GM21526 (cell line): ENCODE measurements around the gene MAP3K3.
A peak's percentile ranks its signal among the peaks of the same experiment; 100 is the strongest.

ENCODE experiments used
- ATAC-seq: cut with Tn5 transposase; IDR thresholded peaks from one replicate; pipeline ENCODE4 v1.9.1; 2021; ENCODE audit warnings: moderate library complexity; ENCODE audit not compliant: unreplicated experiment, low FRiP score

The MAP3K3 gene

DNA sequence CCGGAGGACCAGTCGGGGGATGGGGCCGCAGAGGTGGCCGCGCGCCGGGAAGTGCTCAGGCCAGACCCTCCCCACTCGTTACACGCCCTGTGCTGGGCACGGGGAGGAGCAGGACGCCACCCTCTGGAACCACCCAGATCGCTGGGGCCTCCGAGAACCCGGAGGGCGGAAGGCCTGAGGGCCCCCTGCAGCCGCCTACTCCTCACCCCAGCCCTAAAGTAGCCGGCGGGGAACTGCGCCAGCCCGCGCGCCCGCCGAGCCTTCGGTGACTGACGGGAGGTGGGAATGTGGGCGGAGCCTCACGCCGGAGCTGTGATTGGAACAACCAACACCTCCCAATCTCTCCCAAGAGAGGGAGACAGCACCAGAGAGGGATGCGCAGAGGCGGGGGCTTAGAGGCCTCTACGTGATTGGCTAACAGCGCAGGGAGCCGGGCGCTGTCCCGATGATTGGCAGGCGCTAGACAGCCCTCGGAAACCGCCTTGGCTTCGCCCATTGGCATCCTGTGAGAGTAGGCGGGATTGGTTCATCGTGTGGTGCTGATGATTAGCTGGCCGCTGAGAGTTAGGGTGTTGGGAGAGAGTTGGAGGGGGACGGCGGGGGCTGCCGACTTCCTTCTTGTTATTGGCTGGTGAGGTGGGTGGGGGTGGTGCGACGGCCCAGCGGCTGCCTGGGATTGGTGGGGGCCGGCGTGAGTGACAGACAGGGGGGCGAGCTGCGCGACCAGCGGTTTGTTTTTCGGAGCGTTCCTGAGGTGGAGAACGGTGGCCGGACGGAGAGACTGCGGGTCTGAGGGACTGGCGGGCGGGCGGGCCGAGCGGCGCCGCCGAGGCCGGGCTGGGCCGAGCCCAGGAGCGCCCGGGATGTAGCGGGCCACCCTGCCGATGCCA lies at the start of gene MAP3K3:
MAP3K3 (plus strand) TSS at position 734 of the 890 bp plus-strand sequence. CDS start 343 bp downstream, outside the sequence.
- peak; percentile 89 for ATAC-seq

DNA sequence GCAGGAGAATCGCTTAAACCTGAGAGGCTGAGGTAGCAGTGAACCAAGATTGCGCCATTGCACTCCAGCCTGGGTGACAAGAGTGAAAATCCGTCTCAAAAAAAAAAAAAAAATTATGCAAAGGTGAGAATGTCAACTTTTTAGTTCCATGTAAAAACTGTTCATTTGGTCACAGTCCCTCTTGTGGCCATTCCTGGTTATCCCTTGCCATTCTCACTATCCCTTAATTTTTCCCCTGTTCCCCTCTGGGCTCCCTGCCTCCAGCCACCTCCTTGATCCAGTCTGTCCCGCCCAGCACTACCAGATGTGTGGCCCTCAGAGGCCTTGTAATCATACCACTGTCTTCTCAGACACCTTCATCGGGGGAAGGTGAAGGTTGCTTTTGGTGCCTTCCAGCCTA lies 48.6 kb upstream of the MAP3K3 start:
- no peak for ATAC-seq

DNA sequence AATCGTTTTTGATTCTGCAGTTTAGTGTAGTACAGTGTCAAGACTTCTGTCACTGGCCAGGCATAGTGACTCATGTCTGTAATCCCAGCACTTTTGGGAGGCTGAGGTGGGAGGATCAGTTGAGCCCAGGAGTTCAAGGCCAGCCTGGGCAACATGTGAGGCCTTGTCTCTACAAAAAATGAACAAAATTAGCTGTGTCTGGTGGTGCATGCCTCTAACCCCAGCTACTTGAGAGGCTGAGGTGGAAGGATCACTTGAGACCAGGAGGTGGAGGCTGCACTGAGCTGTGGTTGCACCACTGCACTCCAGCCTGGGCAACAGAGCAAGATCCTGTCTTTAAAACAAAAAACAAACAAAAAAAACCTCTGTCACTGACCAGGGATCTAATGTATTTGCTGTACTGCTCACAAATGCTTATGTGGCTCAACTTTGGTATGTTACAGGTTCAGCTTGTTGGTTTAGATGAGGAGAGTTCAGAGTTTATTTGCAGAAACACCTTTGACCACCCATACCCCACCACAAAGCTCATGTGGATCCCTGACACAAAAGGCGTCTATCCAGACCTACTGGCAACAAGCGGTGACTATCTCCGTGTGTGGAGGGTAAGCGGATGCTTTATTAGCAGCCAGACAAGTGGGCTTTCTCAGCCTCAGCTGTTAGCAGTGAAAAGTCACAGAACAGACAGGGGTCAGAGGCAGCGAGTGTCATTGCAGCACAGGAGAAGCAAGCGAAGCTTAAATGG lies 44.0 kb upstream of the MAP3K3 start:
- ATAC-seq, result no peak

DNA sequence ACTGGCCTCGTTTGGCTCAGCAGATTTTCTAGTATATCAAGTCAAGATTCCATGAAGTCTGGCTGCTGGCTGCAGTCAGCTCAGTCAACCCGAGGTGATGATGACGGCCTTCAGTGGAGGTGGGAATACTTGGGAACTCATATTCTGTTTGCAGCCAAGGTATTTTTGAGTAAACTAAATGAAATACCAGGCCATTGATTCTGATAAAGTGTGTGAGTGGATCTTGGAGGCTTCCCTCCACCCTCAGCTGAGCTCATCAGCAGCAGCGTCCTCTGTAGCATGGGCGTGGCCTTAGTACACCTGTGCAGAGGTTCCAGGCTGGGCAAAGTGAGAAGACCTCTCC lies 43.5 kb upstream of the MAP3K3 start:
- ATAC-seq, result no peak

DNA sequence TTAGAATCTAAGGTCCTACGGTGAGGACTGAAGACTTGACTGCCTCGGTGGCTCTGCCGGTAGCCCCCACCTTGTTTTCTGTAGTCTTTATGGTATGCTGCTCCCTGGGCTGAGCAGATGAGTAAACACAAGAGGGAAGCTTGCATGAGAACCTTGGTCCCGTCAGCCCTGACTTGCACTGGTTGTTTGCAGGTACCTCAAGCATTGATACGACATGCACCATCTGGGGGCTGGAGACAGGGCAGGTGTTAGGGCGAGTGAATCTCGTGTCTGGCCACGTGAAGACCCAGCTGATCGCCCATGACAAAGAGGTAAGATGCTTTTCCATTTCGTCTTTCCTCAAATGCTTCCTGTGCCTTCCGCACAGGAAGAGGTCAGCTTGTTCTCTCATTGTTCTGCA lies 42.6 kb upstream of the MAP3K3 start:
- ATAC-seq, result no peak

DNA sequence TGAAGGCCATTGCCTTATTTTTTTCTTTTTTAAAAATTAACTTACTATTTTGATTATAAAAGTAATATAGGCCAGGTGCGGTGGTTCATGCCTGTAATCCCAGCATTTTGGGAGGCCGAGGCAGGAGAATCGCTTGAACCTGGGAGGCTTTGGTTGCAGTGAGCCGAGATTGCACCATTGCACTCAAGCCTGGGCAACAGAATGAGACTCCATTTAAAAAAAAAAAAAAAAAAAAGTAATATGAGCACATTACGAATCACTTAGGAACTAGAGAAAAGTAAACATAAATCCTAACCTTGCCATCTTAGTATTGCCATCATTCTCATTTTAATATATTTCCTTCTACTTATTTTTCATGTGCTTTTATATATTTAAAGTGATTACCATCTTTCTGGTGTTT lies 34.4 kb upstream of the MAP3K3 start:
- no peak for ATAC-seq

DNA sequence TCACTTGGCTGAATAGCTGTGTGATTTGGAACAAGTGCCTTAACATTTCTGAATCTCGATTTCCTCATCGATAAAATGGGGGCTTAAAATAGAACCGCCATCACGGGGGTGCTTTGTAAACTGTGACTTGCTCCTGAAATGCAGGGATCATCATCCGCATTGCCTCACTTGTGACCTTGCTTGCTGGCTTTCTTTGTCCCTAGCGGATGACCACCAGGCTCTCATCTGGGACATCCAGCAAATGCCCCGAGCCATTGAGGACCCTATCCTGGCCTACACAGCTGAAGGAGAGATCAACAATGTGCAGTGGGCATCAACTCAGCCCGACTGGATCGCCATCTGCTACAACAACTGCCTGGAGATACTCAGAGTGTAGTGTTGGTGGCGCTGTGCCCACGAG lies 33.4 kb upstream of the MAP3K3 start:
- no peak for ATAC-seq

DNA sequence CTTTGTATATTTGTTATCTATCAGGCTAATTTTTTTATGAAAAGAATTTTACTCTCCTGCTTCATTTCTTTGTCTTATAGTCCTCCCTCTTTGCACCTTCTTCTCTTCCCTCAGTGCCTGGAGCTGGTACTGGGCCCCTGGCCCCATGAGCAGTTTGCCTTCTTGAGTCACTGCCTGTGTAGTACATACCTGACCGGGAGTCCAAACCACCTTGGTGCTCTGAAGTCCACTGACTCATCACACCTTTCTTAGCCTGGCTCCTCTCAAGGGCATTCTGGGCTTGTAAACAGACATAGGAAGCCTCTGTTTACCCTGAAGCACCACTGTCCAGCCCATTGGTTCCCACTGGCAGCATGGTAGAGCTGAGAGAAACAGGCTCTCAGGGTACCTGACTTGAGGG lies 32.6 kb upstream of the MAP3K3 start:
- no peak for ATAC-seq

DNA sequence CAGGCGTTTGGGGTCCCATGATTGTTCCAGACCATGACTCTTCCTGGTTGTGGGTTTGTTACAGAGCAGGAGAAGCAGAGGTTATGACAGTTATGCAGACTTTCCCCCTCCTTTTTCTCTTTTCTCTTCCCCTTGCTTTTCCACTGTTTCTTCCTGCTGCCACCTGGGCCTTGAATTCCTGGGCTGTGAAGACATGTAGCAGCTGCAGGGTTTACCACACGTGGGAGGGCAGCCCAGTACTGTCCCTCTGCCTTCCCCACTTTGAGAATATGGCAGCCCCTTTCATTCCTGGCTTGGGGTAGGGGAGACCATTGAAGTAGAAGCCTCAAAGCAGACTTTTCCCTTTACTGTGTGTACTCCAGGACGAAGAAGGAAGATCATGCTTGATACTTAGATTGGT lies 29.4 kb upstream of the MAP3K3 start:
- ATAC-seq, result no peak

DNA sequence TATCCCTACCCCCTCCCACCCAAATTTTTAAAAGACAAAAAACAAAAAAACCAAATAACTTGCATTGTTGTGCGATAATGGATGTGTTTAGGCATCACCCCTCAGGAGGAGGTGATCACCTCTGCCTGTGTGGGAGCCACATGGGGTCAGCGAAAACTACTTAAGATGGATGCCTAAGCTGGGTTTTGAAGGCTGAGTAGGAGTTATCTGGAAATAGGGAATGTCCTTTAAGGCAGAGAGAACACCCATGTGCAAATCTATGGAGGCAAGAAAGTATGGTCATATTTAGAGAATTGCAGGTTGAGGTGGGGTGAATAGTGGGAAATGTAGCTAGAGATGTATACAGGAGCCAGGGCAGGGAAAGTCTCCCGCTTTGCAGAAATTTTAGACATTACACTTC lies 27.1 kb upstream of the MAP3K3 start:
- ATAC-seq, result no peak

DNA sequence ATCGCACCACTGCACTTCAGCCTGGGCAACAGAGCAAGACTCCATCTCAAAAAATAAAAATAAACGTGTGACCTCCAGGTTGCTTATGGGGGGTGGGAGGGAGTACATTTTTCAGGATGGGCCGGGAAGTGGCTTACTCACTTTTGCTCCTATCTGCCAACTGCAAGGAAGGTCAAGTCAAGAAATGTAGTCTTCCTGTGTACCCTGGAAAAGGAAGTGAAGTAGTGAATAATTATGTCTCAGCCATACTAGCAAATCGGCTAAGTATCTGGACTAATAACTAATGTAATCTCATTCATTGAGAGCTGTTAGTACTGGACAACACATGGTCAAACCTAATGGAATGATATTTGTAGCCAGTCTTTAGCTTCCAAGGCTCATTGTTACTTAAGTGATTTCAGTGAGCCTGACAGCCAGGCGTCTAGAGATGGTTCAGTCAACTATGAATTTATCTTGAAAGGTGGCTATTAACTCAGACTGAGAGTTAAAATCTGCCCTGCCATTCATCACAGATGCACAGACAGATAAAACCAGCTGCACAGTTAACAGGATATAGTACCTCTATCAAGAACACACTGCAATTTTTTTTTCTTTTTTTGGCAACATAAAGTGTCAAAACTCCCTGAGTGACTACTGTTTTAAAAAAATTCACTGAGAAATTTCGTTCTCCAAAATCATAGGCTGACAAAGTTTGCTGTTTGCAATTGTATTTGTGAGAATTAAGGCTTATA lies 25.2 kb upstream of the MAP3K3 start:
- no peak for ATAC-seq

DNA sequence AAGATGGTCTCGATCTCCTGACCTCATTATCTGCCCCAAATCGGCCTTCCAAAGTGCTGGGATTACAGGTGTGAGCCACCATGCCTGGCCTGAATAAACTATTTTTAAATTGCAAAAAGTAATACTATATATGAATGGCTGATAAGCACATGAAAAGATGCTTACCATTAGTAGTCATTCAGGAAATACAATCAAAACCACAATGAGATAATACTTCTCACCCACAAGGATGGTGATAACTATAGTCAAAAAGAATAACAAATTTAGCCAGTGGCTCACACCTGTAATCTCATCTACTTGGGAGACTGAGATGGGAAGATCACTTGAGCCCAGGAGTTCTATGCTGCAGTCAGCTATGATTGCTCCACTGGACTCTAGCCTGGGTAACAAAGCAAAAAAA lies 23.9 kb upstream of the MAP3K3 start:
- no peak for ATAC-seq

DNA sequence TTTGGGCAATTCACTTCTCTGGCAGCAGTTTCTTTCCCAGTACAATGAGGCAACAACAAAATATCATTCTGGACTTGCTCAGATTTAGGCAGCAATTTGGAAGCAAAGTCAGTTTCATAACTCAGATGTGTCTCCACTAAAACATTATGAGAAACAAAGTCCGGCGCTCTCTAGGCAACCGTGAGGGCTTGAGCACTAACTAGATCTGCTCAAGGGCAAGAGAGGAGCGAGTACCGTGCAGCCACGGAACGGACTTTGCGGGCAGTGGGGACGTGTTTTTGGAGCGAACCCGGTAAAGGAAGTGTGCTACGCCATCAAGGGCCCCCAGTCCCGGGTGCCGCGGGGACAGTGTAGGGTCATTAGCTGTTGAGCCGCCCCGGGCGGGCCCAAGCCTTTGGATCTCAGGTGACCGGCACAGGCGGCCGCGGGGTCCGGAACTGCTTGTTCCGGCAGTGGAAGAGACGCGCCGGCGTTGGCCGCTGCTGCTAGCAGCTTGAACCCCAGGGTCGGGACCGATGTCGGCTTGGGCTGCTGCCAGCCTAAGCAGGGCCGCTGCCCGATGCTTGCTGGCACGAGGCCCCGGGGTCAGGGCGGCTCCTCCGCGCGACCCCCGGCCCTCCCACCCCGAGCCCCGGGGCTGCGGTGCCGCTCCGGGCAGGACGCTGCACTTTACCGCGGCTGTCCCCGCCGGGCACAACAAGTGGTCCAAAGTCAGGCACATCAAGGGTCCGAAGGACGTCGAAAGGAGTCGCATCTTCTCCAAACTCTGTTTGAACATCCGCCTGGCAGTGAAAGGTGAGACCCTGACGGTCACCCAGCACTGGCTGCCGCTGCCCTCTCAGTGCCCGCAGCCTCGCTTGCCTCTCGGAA lies 21.4 kb upstream of the MAP3K3 start, which contains the start of gene TACO1:
TACO1 (plus strand) TSS at position 327 of the 870 bp plus-strand sequence; CDS start at position 516, 189 bp downstream.
- ATAC-seq, result peak; percentile 79

DNA sequence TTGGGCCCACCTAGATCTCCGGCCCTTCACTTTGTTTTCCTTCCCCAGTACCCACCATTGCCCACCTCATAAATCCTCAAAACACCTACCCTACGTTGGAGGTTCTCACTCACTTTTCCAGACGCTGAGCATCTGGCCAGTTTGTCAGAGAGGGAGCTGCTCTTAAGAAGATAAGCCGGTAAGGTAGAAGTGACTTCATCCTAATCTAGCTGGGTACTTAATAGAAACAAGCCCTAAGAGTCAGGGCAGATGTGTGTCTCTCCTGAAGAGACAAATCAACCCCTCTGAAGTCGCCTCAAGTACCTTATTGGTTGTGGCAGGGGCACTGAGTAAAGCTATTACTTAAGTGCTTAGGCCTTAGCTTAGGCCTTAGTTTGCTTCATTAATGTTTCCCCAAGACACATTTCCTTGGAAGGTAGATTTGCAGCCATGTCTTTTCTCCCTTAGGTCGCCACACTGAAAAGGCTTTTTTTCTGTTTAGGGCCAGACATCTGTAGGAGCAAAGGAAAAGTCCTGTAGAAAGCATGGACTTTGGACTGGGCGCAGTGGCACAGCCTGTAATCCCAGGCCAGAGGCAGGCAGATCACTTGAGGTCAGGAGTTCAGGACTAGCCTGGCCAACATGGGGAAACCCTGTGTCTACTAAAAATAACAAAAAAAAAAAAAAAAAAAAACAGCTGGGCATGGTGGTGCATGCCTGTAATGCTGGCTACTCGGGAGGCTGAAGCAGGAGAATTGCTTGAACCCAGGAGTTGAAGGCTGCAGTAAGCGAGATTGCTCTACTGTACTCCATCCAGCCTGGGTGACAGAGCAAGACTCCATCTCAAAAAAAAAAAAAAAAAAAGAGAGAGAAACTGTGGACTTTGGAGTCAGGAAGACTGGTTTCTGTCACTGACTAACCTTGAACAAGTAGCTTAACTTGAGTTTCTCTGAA lies 20.5 kb upstream of the MAP3K3 start:
- no peak for ATAC-seq

DNA sequence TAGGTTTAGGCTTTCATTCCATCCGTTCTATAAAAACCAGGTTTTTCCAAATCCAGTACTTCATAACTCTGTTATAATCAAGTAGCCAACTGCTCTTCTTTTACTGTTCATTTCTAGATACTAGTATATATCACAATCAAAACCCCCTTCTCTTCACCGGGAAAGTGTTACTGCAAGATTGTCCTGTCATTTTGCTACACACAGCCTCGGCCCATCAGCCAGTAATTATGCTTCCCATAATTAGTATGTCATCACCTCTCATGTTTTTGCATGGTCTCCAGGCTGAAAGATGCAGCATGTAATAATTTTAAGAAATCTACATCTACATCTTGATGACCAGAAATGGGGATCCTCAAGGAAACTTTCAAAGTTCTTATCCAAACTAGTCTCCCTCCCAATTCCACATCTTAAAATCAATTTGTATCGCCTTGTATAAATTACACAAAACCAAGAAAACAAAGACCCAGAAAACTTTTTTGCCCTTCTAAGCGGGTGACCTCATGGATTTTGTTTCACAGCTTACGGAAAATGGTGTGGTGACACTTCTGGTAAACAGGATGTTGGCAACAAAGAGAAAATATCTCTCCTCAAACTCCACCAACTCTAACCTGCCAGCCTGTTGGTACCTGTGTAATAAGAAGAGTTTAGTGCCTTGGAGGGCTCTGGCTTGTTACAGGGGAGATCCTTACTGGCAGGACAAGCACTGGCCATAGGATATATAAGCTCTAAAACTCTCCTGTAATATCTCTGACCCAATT lies 12.2 kb upstream of the MAP3K3 start:
- ATAC-seq, result no peak

DNA sequence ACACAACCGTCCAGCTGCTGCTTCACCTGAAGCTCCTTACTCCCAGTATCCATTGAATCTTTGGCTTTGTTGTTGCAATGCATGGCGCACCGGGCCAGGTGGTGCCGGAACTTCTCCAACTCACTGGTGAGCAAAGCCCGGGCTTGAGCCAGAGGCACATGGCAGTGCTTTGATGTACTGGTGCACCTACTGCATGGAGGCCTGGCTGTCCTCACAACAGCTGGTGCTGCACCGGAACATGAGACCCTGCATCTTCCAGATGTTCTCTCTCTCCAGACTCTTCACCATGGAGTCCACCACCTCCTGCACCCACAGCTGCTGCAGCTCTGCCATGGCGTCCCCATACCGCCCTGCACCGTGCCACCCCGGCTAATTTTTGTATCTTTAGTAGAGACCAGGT lies 11.4 kb upstream of the MAP3K3 start:
- no peak for ATAC-seq

DNA sequence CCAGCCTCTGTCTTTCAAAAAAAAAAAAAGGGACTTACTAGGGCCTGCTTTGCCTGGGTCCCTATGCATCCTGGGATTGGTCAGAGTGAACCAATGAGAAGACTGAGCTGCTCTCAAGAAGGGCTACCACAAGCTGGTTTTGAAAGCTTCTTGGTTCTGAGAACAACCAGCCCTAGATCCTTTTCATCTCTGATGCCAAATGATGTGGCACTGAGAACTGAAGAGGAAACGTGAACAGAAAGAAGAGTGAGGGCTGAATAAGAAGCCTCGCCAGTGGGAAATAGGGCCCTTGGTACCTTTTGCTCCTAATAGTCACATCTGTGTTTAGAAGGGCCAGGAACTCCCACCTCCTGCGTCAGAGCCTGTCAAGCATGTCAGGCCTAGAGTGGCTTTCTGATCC lies 10.9 kb upstream of the MAP3K3 start:
- ATAC-seq, result no peak

DNA sequence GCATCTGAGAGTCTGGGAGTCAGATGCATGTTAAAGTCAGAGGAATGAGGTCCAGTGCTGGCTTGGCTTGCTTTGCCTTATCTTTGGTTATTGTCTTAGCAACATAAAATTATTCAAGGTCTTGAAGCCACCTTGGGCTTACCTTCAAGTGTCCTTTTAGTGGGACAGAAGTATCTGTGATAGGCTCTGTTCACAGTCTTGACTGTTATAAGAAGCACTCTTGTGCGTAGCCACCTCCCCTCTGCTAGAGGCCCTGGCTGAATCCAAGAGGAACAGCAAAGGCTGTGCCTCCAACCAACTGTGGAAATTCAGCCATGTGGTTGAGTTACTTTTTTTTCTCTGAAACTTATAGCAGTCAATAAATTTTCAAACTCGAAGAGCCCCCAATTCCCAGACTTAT lies 8.6 kb upstream of the MAP3K3 start:
- no peak for ATAC-seq
